Vagina (tissue), 2 donors: Measurements from ENCODE around the gene ASH1L.

Experiments
- CTCF ChIP-seq, 3 experiments: fragments of 450-650 bp in 2 of 3; fragments of 200-600 bp in 1 of 3; sonication (generic) in 1 of 3; IDR thresholded peaks; one replicate each; pipeline ENCODE4 v1.5.1; 2017 to 2019; ENCODE audit warnings: antibody characterized with exemption in 3 of 3, mild to moderate bottlenecking in 2 of 3, moderate library complexity in 2 of 3
- POLR2A ChIP-seq, 2 donors: fragments of 450-650 bp; IDR thresholded peaks; one replicate each; pipeline ENCODE4 v1.6.1; 2017; ENCODE audit warnings: antibody characterized with exemption in 2 of 2, mild to moderate bottlenecking in 2 of 2, moderate library complexity in 2 of 2

- no peak for TF ChIP-seq CTCF (IDR thresholded peaks at IDR 0.05)
- no peak for TF ChIP-seq POLR2A (IDR thresholded peaks at IDR 0.05)
Measured at GRCh38 chr1:155319536-155319935, 243.1 kb downstream of the ASH1L start.
